Measurements from ENCODE around the gene STARD3.
A peak's percentile ranks its signal among the peaks of the same experiment; 100 is the strongest.

STARD3 gene

DNA sequence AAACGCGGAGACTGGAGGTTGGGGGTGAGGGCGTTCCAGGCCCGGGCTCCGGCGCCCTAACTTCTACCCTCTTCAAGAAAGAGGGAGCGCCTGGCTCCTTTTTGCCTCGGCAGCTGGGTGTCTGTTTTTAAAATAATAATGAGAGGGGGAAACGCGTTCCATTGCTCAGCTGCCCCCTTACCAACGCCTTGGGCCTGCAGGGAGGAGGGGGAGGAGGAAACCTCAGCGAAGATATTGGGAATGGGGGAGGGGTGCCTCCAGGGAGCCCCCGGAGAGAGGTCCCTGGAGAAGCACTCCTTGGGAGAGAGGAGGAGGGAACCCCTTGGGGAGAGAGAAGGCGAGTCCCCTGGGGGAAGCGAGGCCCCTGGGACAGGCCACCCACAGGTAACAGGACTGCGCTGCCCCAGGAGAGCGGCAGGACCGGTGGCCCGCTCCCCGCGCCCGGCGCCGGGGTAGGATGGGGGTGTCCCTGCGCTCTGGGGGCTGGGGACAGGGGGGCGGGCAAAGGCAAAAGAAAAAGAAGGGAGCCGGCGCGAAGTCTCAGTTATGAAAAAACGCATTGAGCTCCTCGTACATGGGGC lies 31.9 kb upstream of the STARD3 start:
- no peak for DNase-seq

DNA sequence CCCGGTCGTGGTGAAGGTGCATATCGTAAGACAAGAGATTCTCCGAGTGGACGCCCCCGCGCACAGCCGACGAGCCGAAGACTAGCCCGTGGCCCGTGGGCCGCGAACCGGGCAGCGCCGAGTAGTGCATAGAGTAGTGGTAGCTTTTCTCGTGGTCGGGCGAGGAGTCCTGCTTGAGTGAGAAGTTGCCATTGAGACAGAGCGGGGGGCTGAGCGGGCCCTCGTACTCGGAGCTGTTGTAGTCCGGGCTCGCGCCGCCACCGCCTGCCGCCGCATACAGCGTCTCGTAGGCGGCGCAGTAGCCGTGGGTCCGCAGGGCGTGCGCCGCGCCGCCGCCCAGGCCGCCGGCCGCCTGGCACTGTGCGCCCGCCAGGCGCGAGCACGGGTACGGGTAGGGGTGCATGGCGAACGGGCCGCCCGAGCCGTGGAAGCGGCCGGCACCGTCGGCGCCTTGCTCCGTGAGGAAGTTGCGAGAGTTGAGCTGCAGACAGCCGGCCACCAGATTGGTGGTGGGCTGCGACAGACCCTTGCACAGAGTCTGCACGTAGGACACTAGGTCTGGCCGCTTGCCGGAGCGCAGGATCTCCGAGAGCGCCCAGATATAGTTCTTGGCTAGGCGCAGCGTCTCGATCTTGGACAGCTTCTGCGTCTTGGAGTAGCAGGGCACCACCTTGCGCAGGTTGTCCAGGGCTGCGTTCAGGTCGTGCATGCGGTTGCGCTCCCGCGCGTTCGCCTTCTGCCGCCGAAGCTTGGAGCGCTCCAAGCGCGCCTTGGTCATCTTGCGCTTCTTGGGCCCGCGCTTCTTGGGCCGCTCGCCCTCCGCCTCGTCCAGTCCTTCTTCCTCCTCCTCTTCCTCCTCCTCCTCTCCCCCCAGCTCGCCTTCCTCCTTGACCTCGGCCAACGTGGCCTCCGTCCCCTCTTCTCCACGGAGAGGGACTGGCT lies 31.2 kb upstream of the STARD3 start:
- DNase-seq = no peak

DNA sequence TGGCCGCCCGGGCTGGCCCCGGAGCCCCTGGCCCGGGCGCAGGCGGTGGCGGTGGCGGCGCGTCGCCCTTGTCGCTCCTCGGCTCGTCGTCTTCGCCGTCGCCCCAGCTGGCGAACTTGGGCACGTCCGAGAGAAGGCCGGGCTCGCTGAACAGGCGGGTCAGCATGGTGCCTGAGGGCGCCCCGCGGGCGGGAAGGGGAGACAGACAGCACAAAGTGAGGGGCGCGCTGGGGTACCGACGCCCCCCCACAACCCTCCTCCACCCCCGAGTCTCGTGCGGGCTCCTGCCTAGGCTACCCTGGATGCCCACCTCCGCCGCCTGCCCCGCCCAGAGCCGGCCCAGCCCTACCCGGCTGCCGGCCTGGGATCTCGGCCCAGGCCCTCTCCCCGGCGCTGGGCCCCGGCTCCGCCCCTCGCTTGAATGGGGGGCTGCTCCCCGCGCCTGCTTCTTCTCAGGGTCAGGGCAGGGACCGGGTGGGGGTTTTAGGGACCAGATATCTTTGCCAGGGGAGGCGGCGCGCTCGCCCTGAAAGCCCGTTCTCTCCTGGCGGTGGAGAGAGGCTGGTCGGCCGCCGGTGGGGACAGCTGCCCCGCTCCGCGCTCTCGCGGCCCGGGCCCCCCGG lies 30.4 kb upstream of the STARD3 start:
- no peak for DNase-seq

DNA sequence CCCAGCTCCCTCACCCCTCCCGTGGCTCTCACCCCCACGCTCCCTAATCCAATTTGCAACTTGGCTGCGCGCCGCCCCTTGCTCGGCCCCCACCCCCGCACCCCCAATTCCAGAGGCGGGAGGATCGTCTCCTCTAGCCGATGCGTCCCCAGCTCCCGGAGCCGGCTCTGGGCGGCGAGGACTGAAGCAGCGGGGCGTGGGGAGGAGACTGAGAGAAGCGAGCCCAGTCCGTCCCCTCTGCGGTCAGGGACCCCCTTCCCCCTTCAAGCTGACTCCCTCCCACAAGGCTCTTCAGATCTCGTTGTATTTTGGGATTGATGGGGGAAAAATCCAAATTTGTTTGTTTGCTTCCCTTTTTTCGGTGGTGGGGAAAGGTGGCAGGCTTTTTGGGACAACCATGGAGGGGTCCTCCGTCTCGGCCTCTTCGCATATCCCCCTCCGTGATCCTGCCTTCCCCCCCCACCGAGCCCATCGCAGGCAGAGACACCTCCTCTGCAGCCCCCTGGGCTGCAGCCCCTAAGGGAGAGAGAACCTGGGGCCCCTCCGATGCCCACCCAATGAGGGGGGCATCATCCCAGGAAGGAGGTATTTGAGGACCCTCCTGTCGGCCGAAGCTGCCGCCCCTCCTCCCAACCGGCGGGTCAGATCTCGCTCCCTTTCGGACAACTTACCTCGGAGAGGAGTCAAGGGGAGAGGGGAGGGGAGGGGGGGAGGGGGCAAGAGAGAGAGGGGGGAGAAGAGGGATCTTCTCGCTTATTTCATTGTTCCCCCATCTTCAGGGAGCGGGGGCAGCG lies 29.7 kb upstream of the STARD3 start:
- no peak for DNase-seq

DNA sequence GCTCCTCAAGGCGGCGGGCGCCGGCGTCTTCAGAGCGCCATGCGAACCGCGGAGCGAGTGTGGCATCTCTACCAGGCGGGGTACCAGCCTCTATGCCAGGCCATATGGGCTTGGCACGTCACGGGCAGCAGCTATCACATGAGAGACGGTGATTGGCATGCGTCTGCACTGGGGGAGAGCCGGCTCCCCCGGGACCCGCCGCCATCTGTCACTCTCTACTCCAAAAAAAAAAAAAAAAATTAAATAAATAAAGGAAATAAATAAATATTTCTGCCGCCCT lies 29.2 kb upstream of the STARD3 start, which contains the start of gene NEUROD2:
Gene NEUROD2, minus strand, starts transcription at position 70 of the 280 bp plus-strand sequence. CDS start 1,321 bp downstream, outside the sequence.
- DNase-seq = no peak

DNA sequence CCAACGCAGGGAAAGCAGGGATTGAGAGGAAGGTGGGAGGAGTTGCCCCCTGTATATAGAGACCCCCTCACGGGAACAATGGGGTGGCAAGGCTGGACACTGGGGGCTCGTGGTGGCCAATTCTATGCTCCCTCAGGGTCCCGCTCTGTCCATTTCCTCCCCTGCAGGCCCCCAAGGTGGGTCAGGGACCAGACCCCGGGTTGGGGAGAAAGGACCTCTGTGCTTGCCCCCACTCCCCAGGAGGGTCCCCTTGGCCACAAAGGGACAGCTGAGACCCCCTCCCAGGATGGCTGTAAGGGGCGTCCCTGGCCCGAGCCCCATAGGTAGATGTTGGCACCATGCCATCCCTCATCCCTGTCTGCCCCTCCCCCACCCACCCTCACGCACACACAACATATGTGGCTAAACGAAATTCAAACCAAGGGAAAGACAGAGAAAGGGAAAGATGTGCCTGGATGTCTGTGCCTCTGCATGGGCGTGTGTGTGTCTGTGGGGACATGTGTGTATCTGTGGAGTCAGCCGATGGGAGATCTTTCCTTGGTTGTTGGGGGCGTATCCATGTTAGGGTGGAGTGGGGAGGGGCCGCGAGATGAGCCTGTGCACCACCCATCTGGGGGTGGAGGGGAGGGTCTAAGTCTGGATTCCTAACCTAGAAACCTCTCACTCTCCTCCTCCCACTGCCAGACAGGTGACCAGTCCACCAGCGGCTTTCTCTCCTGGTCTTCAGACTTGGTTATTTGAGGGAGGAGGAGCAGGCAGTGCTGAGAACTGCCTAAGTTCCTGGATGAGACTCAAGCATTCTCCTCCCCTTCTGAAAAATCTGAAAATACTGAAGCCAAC lies 28.6 kb upstream of the STARD3 start:
- no peak for DNase-seq

DNA sequence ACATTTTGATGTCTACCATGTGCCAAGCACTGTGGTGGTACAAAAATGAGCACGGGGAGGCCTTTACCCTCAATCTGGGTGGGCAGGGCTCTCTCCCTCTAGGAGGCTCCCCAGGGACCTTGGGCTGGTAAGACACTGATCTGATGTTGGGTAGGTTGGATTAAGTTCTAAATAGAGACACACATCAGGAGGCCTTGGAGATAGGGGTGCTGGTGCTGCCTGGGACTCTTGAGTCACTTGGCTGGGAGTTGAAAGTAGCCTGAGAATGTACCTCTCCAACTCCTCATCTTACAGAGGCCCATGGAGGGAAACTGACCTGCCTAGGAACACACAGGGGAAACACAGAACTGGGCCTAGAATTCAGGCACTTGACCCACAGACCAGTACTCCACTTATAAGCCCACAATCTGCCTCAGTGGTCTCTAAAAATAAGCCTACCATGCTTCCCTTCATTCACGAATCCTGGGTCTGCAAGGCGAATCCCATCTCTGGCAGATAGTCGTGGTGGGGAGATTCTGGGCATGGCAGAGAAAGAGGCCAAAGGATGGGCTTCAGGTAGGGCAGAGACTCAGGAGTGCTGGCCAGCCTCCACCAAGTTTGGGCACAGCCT lies 27.4 kb upstream of the STARD3 start:
- no peak for DNase-seq

DNA sequence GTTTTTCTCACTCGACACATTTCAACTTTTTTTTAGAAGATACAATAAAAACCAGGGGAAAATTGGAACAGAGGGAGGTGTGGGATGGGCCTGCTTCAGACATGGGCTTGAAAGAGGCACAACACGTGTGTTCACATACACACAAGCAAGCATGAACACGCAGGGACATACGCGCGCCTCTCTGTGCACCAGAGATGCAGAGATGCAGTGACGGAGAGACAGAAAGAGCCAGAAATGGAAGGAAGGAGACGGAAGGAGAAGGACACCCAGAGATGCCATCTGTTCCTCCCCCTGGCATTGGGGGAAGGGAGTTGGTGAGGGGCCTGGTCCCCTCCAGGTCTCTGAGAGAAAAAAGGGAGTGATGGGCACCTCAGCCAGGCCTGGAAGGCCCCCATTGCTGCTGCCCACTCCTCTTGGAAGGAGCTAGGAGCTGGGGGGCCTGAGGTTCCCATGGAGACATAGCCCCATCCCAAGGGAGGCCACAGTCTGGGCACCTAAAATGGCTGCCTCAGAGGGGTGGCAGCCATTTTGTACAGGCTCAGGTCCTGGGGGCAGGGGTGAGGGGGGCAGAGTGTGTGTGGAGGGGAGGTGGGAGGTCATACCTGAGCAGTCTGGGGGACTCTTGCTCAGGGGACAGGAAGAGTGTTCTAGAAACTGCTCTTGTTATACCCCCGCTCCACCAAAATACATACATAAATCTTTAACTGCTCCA lies 25.4 kb upstream of the STARD3 start:
- DNase-seq = no peak

DNA sequence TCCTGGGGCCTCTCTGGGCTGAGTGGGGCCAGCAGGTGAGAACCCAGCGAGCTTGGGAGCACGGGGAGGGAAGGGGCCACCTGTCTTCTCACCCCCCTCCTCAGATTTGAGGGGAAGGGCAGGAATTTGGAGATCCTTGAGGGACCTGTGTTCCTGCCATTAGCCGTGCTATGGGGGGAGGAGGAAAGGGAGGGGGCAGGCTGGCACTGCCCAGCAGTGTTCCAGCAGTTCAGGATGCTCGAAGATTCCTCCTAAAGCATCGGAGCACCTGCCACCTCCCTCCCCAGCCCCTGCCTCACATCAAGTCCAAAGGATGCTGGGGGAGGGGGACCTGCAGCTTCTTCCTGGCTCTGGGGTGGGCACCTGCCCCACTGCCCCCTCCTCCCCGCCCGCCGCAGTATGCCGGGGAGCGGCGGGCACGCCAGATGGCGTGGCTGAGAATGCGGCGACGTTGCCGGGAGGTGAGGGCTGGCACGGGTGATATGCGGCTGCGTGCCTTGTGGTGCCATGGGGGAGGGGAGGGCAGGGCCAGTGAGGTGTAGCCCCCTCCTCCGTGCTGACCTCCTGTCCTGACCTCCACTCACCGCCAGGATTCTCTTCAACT lies 24.6 kb upstream of the STARD3 start:
- DNase-seq = no peak

DNA sequence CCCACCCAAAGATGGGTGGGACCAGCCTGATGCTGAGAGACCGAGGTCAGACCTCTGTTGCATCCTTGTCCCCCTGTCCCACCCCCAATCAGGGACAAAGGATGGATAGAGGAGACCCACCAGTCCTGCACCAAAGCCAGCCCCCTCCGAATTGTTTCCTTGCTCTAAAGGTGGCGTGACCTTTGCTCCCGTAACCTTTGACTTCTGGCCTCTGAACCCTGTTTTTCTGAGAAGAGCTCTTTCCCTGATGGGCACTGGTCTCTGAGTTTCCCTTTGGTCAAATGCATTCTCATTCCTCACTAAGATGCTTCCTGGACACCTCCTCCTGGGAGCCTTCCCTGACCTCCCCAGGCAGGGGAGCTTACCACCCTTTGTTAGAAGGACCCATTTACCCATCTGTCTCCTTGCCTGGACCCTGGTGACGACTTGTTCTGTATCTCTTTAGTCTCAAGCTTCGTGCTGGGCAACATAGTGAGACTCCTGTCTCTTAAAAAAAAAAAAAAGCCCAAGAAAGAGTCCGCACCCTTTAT lies 23.9 kb upstream of the STARD3 start:
- DNase-seq = no peak

DNA sequence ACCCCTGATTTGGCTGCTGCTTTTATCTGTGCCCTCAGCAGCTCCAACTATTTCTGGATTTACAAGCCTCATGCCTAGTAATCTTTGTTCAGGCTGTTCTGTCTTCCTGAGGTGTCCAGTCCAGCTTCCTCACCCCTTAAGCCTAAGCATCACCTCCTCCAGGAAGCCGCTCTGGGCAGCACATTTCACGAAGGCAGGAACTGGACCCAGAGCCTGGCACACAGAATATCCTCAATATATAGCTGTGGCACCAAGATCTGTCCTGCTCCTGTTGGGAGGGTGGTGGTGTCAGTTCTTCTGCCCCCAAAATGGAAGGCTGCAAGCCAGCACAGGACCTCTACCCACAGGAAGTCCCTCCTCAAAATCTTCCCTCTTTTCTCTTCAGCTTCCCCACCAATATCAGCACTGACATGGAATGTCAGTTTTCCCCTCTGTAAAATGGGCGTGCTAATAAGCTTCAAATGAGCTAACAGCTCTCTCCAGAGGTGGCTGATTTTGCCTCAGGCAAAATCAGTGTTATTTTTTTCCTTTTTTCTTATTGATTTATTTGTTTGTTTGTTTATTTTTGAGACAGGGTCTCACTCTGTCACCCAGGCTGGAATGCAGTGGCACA lies 22.3 kb upstream of the STARD3 start:
- DNase-seq = no peak

DNA sequence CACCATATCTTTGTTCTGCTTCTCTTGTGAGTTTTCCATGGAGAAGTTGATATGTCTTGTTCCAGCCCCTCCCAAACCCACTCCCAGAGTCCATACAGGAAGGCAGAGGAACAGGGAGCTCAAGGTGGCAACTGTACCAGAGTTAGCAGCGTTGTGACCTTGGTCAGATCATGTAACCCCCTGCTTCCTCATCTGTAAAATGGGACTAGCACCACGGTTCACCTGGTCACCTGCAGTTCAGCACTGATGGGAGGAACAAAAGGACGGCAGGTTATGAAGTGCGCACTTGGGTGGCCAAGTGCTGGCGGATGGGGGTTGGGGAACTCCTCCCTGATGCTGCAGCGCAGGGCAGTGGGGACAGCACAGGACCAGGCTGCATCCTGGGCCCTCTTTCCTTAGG lies 21.5 kb upstream of the STARD3 start:
- DNase-seq = no peak

DNA sequence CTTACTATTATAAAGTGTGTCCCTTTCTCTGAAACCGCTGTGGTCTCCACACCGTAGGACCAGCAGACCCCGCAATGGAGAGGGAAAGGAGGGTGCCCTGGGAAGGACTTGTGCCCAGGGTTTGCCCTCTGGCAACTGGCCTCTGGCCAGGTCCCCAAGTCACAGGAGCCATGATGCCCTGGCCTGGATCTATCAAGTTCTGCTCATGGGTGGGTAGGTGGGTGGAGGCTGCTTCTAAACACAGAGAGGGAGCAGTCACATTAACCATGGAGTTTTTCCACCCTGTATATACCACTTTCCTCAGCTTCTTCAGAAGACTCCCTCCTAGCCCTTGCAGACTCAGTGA lies 19.9 kb upstream of the STARD3 start:
- DNase-seq = no peak

DNA sequence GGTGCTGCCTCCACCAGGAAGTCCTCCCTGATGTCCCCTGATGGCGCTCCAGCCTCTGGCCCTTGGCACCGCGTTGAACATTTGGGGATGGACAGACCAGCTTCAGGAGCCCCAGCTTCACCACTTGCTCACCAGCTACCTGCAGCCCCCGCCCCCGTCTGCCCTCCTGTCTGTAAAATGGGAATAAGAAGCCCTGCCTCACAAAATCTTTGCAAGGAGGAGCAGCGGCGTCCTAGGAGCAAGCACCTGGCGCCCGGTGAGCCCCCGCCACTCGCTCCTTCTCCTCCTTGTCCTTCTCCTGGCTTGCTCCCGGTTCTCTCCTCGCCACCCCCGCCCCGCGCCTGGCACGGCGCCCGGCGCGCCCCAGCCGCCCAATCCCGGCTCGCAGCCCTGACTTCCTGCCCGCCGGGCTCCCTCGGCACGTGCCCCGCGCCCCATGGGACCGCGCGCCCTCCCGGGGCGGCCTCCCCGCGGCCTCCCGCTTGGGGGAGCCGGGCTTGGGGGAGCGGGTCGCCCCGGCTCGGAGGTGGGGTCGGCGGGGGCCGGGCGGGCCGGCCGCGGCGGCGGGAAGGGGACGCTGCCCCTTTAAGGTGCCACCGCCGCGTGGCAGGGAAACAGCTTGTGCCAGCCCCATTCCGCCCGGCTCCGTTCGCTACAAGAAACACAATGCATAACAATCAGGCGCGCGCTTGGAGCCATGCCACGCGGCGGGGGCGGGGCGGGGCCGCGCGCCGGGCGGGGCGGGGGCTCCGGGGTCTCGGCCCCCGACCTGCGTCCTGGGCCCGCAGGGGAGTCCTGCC lies 19.3 kb upstream of the STARD3 start:
- DNase-seq = peak; percentile 31 to 53

DNA sequence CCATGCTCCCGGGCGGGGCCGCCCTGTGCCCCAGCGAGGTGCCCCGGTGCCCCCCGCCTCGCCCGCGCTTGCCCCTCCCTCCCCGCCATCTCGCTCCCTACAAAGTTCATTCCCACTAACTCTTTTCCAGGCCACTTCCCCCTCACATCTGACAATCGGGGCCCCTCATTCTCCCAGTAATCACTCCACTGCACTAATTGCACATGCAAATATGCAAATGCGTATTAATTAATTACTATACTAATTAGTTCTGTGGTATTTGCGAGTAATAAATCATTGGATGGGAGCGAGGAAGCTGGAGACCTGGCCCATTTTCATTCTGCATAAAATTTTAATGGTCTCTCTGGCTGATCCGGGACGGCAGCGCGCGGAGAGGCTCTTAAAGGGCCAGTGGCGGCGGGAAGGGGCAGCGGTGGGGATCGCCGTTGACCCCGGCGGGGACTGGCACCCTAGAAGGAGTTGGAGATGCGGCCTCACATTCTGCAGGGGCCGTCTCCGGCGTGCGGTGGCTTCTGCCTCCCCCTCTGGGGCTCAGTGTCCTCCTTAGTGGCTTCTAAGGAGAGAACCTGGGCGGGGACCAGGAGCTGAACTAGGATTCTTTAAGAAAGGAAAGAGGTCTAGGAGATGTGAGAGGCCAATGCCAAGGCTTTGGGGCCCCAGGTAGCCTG lies 18.6 kb upstream of the STARD3 start:
- DNase-seq = no peak

DNA sequence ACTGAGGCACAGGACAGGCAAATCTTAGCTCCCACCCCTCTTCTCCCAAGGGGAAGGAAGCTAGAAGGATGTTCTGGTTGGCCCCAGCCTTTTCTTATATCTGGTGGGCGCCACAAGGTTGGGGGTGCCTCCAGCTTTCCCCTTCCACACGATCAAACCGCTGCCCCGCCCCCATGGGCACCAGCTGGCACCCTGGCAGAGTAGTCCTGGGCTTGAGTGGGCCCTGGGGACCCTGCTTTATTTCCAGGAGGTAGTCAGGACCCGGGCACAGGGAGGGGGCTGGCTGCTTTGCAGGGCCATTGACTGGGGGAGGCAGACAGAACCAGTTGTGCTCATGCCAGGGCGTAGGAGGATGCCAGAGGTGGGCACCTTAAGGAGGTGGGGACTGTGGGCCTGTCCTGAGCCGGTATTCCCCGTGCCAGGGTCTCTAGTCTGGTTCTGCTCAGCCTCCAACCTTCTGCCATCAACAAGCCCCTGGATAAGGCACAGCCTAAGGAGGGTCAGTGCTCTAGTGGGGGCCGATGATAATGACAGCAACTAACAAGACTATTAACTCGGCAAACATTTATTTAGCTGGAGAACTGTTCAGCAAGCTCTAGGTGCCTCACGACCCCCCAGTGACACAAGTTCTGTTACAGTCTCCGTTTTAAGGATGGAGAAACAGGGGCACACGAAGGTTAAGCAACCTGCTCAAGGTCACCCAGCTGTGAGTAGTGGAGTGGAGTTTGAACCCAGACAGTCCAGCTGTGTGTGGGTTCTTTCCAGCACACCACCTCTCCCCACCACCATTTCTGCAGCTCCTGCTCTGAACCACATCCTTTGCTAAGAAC lies 17.8 kb upstream of the STARD3 start:
- no peak for DNase-seq

DNA sequence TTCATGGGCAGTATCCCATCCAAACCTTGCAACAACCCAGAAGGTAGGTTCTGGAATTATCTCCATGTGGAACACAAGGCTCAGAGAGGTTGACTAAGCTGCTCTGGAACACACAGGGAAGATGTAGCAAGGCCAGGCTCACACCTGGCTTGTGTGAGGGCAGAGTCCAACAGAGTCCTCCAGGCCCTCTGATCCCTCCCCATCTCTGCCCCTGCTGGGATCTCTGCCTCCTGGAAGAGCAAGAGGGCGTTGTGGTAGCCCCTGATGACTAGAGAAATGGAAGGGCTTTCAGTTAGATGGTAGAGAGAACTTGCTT lies 17.2 kb upstream of the STARD3 start:
- no peak for DNase-seq
